Measurements from ENCODE around the gene SLC27A1. TPM values are rescaled to one million over a fixed set of nuclear protein-coding genes. Genes with fewer than 3 reads are reported as not detected.

Gene SLC27A1
- total and polyA plus RNA-seq, 9 of the 15 experiments (the other 6 are each of a cell fraction or from before 2014, with no cell fraction given) = 0.06 to 3.0 (median 1.1) TPM

DNA sequence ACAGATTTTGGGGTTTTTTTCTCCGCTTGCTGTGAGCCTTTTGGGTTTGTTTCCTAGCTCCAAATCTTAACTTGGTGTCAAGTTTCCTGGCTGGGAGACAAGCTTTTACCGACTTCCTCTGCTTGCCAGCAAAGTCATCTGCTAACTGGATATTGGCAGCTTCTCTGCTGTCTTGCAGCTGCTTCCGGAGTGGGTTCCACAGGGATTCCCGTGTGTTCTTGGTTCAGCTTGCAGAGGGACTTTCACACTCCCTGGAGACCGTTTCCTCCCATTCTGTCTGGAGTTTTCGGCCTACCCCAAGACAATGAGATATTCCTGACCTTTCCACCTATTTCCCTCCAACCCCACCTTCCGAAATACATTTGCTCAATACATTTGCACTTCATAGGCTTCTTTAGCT, 82.9 kb downstream of the SLC27A1 start (continued):
- TF ChIP-seq, protein P1, sequence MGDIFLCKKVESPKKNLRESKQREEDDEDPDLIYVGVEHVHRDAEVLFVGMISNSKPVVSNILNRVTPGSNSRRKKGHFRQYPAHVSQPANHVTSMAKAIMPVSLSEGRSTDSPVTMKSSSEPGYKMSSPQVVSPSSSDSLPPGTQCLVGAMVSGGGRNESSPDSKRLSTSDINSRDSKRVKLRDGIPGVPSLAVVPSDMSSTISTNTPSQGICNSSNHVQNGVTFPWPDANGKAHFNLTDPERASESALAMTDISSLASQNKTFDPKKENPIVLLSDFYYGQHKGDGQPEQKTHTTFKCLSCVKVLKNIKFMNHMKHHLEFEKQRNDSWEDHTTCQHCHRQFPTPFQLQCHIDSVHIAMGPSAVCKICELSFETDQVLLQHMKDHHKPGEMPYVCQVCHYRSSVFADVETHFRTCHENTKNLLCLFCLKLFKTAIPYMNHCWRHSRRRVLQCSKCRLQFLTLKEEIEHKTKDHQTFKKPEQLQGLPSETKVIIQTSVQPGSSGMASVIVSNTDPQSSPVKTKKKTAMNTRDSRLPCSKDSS (IDR thresholded peaks at IDR 0.05; ENCODE audit: low read depth, partially characterized antibody) = no peak
- TF ChIP-seq ZNF551 (CRISPR knock-in tag; IDR thresholded peaks at IDR 0.05) (no peak), GABPA (tag; conservative IDR thresholded peaks at IDR 0.05; ENCODE audit: low read depth) (peak; percentile 64), ARID1B (IDR thresholded peaks at IDR 0.05) (peak; percentile 48; the same call in 1 of the 2 replicates), HMG20B (CRISPR knock-in tag; IDR thresholded peaks at IDR 0.05) (no peak), HSF4 (CRISPR knock-in tag; IDR thresholded peaks at IDR 0.05; ENCODE audit: borderline replicate concordance) (no peak), RNF2 (IDR thresholded peaks at IDR 0.05) (no peak), PTTG1 (tag; IDR thresholded peaks at IDR 0.05; ENCODE audit: low read depth) (no peak), CBFA2T3 (IDR thresholded peaks at IDR 0.05) (0 out of 2 replicates have a peak, but pooled peaks have one; percentile 6), ZNF347 (CRISPR knock-in tag; IDR thresholded peaks at IDR 0.05; ENCODE audit: low read depth) (no peak), RBM34 (IDR thresholded peaks at IDR 0.05; ENCODE audit: borderline replicate concordance, insufficient read depth, low read length) (no peak), YBX1 (IDR thresholded peaks at IDR 0.05) (no peak), COPS2 (conservative IDR thresholded peaks at IDR 0.05) (no peak), ETV1 (tag; conservative IDR thresholded peaks at IDR 0.05; ENCODE audit: low read depth) (peak; percentile 83), MEF2A (IDR thresholded peaks at IDR 0.05; ENCODE audit: control insufficient read depth, low read depth, low read length) (no peak), ZBTB17 (CRISPR knock-in tag; IDR thresholded peaks at IDR 0.05) (0 out of 2 replicates have a peak, but pooled peaks have one; percentile 19), ETV6 (IDR thresholded peaks at IDR 0.05; ENCODE audit: borderline replicate concordance in 1 of 2, low read depth in 2 of 2, low read length in 1 of 2) (no peak), ETV6 (CRISPR knock-in tag; IDR thresholded peaks at IDR 0.05; ENCODE audit: borderline replicate concordance) (no peak), POLR2AphosphoS5 (IDR thresholded peaks at IDR 0.05; ENCODE audit: control insufficient read depth, insufficient read depth, low read depth, low read length) (no peak), ELF1 (tag; IDR thresholded peaks at IDR 0.05) (peak; percentile 63), ZFP30 (CRISPR knock-in tag; IDR thresholded peaks at IDR 0.05; ENCODE audit: borderline replicate concordance) (no peak)
- TF ChIP-seq, protein P2, sequence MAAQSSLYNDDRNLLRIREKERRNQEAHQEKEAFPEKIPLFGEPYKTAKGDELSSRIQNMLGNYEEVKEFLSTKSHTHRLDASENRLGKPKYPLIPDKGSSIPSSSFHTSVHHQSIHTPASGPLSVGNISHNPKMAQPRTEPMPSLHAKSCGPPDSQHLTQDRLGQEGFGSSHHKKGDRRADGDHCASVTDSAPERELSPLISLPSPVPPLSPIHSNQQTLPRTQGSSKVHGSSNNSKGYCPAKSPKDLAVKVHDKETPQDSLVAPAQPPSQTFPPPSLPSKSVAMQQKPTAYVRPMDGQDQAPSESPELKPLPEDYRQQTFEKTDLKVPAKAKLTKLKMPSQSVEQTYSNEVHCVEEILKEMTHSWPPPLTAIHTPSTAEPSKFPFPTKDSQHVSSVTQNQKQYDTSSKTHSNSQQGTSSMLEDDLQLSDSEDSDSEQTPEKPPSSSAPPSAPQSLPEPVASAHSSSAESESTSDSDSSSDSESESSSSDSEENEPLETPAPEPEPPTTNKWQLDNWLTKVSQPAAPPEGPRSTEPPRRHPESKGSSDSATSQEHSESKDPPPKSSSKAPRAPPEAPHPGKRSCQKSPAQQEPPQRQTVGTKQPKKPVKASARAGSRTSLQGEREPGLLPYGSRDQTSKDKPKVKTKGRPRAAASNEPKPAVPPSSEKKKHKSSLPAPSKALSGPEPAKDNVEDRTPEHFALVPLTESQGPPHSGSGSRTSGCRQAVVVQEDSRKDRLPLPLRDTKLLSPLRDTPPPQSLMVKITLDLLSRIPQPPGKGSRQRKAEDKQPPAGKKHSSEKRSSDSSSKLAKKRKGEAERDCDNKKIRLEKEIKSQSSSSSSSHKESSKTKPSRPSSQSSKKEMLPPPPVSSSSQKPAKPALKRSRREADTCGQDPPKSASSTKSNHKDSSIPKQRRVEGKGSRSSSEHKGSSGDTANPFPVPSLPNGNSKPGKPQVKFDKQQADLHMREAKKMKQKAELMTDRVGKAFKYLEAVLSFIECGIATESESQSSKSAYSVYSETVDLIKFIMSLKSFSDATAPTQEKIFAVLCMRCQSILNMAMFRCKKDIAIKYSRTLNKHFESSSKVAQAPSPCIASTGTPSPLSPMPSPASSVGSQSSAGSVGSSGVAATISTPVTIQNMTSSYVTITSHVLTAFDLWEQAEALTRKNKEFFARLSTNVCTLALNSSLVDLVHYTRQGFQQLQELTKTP (IDR thresholded peaks at IDR 0.05; ENCODE audit: low read depth in 1 of 2, partially characterized antibody in 2 of 2) = peak in 1 of 2 experiments; percentile 21
